CD4-positive, alpha-beta T cell treated with Interleukin-21 for 1 hour (primary cell): ENCODE results near the gene ERCC1.
A peak's percentile ranks its signal among the peaks of the same experiment; 100 is the strongest.

Experiments used
- DNase-seq: peaks from one replicate; pipeline ENCODE4 v3.0.0-alpha.2; 2020

Gene ERCC1

DNA sequence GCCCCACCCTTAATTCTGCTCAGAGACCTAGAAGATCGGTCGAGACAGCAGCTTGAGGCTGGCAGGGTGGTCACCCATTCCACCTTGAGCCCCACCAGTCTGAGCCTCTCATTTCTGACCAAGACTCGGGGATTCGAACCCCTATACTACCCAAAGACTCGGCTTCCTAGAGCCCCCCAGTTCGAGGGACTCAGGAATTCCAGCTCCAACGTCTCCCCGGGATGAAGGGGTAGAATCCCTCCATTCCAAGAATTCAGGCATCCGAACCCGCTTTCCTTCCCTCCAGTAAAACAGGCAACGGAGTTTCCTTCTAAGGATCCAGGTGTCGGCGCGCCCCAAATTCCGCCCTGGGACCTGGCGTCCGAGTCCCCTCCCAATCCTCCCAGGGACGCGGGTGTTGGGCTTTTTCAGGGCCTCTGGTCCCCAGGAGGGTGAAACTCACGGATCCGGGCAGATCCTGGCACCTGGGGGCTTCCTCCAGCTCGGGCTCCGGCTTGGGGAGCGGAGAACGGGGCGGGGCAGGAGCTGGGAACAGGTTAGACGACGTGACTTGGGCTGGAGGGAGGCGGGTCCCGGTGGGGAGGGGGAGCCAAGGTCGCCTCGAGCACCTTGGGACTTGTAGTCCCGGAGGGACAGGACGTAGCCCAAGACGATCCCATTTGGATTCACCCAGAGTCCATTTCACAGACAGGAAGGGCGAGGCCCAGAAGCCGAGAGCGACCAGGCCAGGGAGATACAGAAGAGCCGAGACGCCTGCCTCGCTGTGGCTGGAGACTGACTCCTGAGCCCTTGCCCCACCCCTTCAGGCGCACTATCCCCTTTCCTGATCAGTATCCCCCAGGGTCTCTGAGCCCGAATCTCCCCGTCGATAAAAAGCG lies 18.9 kb downstream of the ERCC1 start, which contains the start of gene PPP1R13L:
TSS of gene PPP1R13L (minus strand) at position 513 of the 878 bp plus-strand sequence. CDS start 6,751 bp downstream, outside the sequence.
- DNase-seq: peak; percentile 57

DNA sequence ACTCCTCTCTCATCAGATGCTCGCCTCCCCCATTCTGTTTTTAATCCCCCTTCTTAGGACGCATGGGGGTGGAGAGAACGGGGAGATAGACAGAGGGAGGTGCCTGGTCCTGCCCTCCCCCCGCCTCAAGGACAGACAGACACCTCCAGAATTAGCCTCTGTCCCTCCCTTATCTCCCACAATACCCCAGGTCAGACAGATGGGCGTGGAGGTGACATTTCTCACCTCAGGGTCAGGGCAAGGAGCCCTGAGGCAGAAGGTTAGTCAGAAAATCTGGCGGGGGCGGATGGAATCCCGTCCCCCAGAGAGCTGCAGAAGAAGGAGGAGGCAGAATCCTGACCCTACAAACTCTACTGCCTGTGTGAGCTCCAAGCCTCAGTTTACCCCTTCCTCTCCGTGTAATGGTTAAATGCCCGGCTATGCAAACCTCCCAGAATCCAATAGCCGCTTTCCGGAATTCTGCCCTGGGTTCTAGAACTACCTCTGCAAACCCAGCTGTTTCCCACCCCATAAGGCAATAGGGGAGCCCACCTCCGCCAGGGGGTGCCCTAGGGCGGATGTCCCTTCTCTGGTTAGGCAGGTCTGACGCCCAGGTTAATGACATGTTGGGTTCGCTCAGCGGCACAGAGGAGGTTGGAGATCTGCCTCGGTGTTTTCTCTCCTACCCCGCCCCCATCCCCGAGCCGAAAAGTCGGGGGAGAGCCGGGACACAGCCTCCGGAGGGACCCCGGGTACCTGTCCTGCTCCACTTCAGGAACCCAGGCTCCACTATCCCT lies 19.7 kb downstream of the ERCC1 start:
- DNase-seq: peak; percentile 59

DNA sequence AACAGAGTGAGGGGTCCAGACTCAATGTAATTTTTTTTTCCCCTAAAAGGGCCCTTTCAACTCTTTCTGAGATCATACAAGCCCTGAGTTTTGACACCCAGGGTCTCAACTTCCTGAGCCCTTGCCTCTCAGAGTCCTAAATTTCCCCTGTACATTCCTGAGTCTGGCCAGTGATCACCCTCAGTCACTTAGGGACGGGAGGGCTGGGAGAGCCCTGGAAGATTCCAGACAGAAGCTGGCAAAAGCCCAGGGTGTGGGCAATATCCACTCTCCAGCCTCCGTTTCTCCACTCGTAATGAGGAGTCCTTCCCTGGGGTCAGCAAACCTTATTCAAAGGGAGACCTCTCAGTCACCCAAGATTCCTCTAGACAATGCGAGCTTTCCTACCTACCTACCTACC lies 20.4 kb downstream of the ERCC1 start:
- no peak for DNase-seq

DNA sequence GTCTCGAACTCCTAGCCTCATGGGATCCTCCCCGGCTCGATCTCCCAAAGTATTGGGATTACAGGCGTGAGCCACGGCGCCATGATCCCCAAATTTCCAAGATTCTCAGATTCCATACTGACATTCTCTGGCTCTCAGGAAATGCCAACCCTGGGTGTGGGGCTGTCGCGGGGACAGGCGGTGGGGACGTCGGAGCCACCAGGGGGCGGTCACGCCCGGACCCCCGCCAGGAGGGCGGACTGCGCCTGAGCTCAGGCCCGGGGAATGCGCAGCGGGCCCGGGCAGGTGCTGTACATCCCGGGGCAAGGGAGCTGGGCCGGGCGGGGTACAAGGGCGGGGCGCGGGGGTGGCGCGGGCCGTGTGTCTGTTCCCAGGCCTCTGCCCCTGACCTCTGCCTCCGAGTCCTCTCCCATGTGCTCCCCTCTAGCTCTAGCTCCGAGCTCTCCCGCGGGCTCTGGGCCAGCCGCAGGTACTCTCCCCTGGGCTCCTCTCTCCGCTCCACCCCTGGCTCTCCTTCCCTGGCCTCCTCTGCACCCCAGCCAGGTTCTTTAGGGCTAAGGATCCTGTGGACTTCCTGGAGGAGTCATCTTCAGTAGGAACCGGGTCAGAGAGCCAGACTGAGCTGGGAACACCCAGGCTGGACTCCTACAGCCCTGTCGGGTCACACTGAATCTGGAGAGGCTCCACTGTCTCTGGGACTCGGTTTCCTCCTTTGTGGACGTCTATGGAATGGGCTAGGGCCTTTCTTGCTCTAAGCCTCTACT lies 21.2 kb downstream of the ERCC1 start:
- peak; percentile 21 for DNase-seq

DNA sequence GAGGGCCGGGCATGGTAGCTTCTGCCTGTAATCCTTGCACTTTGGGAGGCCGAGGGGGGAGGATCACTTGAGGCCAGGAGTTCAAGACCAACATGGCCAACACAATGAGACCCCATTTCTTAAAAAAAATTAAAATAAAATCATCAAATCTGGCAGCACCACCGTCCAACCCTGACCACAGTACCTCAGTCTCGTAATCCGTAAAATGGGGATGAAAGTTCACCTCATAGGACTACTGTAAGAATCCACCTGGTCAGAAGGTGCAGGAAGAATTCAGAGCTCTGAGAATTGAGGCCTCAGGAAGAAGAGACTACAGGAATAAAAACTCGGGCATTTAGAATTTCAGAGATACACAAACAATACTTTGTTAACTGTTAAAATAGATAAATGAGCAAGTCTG lies 21.9 kb downstream of the ERCC1 start:
- no peak for DNase-seq

DNA sequence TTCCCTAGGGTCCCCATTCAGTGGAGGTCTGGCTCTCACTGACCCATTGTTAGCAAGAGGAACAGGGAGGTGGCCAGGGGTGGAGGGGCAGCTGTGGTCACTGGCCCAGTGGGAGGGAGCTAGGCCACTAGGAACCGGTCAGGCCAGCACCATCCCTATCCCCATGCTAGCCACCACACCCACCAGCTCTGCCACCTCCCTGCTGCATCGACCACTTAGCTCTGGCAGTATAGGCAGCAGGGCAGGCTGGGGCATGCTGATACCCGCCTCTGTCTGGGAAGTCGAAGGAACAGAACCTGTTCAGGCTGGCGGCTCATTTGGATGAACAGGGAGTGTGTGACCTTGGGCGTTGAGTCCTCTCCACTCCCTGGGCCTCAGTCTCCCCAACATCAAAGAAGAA lies 23.5 kb downstream of the ERCC1 start:
- no peak for DNase-seq

DNA sequence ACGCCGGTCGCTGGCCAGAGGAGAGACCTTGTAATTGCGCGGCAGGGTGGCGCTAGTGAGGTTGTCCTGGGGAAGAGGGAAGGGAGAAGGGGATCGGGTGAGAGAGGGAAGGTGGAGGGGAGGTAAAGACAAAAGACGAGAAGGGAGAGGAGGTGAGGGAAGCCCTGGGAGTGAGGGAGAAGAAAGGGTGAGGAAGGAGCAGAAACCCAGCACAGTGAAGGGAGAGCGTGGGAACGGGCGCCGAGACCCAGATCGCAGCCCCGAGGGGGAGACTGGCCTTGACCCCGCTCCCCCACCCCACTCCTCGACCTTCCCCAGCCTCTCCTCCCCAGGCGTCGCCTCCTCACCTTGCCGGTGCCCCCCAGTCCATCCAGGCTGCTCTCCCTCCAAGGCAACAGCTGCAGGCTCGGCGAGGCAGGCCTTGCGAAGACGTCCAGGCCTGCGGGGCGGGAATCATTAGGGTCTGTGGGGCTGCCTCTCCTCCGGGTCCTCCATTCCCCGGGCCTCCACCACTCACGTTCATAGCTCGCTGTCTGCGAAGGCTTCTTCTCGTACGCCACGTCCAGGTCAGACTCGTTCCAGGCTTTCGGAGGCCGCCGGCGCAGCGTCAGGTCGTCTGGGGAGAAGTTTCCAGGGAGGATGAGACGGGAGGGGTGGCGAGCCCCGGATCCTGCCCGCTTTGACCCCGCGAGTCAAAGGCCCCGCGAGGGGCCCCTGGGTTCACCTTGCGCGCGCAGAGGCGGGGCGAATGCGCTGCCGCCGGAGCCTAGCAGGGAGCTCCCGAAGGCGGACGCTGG lies 27.7 kb downstream of the ERCC1 start:
- DNase-seq: no peak

DNA sequence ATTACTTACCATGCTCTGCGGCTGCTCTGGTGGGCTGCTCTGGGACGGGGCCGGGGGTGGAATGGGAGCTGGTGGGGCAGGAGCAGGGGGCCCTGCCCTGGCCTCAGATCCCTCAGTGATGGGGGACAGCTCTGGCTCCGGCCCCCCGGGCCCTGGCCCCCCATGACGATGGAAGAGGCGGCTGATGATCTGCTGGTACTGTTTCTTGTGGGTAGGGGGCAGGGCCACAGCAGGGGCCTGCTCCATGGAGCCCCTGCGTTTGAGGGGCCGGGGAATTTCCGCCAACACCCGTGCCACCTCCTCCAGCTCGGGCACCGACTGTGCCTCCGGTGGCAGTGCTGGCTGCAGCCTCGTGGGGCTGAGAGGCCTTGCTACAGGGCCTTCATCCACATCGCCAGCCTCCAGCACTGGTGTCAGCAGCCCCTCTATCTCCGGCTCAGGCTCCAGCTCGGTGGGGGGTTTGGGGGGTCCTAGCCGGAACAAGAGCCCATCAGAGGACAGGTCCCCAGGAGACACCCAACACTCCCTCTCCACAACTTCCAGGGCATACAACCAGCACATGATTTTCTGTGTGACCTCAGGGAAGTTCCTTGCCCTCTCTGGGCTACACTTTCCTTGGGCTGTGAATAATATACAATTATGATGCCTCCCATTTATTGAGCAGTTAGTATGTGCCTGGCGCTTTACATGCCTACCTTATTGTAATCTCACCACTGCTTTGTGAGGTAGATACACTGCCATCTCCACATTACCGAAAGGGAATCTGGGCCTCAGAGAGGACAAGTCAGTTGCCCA lies 31.6 kb downstream of the ERCC1 start:
- no peak for DNase-seq

DNA sequence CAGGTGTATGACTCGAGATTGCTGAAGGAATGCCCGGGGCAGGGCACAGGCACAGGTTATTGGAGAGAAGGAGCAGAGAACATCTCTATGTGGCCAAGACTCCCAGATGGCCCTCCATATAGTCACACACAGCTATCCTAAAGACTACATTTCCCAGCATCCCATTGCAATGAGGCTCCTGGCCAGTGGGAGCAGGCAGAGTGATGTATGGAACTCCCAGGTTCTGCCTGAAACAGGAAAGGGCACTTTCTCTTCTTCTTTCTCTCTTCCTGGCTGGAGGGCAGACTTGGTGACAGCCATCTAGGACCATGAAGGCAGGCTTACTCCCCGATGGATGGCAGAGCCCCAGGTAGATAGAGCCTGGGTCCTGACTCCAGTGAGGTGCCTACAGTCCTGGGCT lies 32.4 kb downstream of the ERCC1 start:
- no peak for DNase-seq

DNA sequence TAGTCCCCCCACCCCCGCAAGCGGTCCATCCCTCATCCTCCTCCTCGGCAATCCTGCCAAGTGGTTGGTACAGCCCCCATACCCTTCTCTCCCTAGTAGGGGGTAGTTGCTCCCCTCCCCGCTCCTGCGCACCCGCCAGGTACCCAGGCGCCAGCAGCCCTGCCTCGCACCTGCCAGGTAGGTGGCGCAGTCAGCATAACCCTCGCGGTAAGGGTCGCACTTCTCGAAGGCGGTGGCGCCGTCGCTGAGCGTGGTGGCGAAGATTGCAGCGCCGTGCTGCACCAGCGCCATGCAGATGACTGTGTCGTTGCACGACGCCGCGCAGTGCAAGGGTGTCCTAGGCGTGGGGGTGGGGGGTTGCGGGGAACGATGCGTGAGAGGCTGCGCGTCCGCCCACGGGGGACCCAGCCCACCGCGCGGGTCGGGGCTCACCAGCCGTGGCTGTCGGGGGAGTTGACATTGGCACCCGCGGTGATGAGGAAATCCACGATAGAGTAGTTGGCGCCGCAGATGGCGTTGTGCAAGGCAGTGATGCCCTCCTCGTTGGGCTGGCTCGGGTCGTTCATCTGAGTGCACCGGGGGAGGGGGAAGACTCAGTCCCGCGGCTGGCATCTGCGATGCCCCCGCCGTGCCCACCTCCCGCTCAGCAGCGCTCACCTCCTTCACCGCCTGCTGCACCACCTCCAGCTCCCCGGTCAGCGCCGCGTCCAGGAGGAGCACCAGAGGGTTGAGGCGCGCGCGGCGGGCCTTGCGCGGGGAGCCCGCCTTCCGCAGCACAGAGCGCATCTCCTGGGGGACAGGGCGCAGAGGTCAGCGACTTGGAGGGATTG lies 38.1 kb downstream of the ERCC1 start:
- no peak for DNase-seq

DNA sequence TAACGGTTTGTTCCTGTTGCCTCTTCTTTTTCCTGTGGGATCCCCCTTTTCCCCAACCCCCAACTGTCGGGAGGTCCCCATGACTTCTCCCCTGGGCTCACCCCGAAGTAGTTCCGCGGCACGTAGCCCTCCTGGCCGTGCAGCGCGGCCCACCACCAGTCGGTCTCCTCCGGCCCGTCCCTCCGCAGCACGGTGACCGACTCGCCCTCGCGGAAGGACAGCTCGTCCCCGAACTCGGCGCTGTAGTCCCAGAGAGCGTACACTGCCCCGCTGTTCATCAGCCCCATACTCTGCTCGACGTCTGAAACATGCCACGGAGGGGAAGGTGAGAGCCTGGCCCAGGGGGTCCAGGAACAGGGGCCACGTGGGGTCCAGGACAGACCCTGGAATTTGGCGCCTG lies 41.3 kb downstream of the ERCC1 start:
- DNase-seq: no peak

DNA sequence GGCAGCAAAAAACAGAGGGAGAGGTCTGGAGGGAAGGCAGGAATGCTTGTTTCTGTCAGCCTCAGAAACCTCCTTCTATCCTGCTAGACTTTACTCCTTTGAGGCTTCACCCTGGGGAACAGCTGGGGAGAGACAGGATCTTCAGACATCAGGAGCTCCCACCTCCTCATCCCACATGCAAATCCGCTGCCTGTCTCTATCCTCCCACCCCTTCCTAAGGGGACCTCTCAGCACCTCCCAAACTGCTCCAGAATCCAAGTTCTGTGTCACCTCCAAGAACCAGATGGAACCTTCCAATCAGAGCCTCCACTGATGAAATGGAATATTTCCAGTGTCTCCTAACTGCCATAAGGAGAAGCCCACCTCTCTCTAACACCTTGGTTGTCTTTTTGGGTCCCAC lies 43.6 kb downstream of the ERCC1 start:
- DNase-seq: no peak

DNA sequence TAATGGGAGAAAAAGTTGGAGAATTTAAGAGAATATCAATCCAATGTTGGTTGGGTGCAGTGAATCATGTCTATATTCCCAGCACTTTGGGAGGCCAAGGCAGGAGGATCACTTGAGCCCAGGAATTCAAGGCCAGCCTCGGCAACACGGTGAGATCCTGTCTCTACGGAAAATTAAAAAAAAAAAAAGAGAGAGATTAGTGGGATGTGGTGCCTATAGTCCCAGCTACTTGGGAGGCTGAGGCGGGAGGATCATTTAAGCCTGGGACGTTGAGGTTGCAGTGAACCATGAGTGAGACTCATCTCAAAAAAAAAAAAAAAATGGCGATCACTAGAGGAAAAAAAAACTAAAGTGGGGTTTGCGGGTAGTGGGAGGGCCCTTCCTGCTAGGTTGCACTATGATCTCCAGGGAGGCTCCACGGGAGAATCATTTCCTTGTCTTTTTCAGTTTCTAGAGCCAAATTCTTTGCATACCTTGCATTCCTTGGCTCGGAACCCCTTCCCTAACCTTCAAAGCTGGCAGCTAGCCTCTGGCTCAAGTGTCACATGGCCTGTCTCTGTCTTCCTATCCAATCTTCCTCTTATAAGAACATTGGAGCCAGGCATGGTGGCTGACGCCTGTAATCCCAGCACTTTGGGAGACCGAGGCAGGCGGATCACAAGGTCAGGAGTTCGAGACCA lies 47.5 kb downstream of the ERCC1 start:
- DNase-seq: no peak

DNA sequence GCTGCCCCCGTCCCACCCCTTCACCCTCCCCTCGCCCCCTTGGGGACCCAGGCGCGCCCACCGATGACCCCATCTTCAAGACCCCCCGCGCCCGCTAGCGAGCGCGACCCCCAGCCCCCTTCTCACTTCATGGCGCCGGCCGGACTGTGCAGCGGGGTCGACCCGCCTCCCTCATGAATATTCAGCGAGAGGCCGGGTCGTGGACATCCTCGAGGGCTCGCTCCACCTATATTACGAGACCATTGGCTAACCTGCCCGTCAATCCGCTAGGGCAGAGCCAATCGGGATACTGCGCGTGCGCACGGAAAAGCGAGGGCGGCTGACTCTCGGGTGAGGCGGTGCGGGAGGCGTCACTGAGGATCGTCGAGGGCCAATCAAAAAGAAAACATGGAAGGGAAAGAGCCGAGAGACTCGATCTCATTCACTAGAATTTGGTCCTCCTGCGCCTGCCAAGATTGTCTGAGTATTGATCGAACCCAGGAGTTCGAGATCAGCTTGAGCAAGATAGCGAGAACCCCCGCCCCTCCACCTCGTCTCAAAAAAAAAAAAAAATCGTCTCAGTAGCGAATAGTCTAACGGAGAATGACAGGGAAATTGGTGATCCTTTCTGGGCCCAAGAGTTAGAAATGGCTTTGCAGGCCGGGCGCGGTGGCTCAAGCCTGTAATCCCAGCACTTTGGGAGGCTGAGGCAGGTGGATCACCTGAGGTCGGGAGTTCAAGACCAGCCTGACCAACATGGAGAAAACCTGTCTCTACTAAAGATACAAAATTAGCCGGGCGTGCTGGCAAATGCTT lies 53.1 kb downstream of the ERCC1 start, which contains the start of gene ERCC2:
TSS of gene ERCC2 (minus strand) at position 164 of the 795 bp plus-strand sequence. CDS start at position 131, 33 bp downstream.
- peak; percentile 100 for DNase-seq

DNA sequence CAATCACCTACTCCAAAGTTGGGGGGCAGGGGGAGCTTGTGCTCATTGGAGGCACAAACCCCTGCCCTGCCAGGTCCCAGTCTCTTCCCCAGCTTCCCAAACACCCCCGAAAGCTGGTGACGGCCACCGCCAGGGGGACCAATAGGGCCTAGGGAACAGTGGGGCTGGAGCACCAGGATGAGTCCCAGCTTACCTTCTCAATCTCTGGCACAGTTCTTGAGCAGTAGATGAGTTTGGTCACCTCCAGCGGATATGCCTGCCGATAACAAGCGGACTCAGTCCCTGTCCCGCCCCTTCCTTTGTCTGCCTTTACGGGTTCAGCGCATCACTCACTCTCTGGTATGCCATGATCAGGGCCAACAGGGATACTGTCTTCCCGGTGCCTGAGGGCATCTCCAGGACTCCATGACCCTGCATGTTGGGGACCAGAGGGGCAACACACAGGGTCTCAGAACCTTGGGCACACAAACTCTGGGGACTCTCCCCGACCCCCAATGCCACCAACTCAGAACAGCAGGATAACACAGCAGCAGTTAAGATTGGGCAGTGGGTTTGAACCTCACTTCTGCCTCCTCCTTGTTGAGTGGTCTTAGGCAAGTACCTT lies 54.9 kb downstream of the ERCC1 start:
- no peak for DNase-seq

DNA sequence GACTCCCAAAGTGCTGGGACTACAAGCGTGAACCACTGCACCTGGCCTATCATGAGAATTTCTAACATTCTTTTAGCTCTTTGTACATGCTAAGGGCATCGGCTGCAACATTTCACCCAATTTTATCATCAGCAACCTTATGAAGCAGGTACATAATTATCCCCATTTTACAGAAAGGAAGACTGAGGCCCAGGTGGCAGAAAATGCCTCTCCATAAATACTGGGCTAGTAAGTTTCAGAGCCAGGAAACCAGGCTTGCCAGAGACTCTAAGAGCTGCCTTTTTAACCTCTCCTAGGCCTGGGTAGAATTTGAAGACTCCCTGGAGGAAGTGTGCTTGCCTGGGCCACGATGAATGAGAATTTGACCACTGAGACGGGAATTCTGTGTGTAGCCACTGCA lies 55.6 kb downstream of the ERCC1 start:
- DNase-seq: no peak

DNA sequence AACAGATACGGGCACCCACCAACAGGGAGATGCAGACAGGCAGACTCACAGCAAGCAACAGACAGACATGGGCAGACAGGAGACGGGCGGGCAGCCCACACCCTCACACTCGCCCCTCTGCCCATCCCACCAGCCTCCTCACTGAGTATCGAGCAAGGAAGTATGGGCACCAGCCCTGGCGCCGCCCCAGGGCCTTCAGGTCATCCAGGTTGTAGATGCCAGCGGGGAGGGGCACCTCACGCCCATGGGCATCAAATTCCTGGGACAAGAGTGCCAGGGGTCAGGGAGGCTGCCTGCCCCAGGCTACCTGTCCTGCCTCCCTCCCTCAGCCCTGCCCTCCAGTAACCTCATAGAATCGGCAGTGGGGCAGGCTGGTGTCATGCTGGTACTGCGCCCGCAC lies 59.0 kb downstream of the ERCC1 start:
- DNase-seq: no peak

DNA sequence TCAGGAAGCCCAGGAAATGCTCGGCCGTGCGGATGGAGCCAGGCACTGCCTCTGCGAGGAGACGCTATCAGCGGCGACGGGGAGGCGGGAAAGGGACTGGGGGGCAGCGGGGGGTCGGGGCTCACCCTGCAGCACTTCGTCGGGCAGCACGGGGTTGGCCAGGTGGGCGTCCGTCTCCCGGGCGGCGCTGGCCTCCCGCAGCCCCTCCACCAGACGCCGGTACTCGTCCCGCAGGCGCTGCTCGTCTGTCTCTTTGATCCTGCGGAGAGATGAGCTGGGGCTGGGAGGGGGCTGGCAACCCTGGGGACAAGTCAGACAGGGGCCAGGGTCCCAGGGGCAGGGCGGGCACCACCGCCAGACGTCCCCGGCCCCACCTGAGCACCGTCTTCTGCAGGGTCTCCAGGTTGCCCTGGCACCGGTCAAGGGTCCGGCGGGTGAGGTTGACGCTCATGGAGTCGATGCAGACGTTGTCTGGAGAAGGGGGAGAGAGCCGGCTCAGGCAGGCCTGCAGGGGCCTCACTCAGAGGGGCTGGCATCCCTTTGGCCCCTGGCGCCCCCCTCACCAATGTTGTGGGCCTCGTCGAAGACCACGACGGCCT lies 59.8 kb downstream of the ERCC1 start:
- no peak for DNase-seq
